DOHH2 (cell line): ENCODE data around the gene IGSF9B.

Experiments used
- CTCF ChIP-seq: fragments of 200-600 bp; sonication (generic); IDR thresholded peaks from one replicate; pipeline ENCODE4 v1.5.1; 2014; ENCODE audit warnings: antibody characterized with exemption, mild to moderate bottlenecking, low read depth, low read length; ENCODE audit not compliant: poor library complexity, severe bottlenecking
- EZH2phosphoT487 ChIP-seq: fragments of 200-600 bp; sonication (generic); IDR thresholded peaks from 2 replicates; pipeline ENCODE4 v1.6.1; 2017; ENCODE audit warnings: borderline replicate concordance, mild to moderate bottlenecking, antibody characterized with exemption, low read length, moderate library complexity, mixed read lengths

GRCh38 chr11:133999355-133999754 lies 42.6 kb upstream of the IGSF9B start:
- TF ChIP-seq EZH2phosphoT487 (no peak), CTCF (no peak)
